WERI-Rb-1 (cell line): Measurements from ENCODE around the gene KCNQ1OT1.

ENCODE experiments used
- DNase-seq: peaks from one replicate; pipeline ENCODE4 v3.0.0-alpha.2; 2020
- H3K27ac ChIP-seq: fragments of 250-450 bp; sonication (Bioruptor Pico); 2 replicates; pipeline ENCODE4 v1.5.1; 2020; ENCODE audit warnings: mild to moderate bottlenecking, moderate library complexity
- H3K27me3 ChIP-seq: fragments of 250-450 bp; sonication (Bioruptor Pico); 2 replicates; pipeline ENCODE4 v1.5.1; 2021; ENCODE audit warnings: mild to moderate bottlenecking, low read depth, moderate library complexity; ENCODE audit not compliant: insufficient read depth, severe bottlenecking
- H3K36me3 ChIP-seq: fragments of 250-450 bp; sonication (Bioruptor Pico); 2 replicates; pipeline ENCODE4 v1.5.1; 2020; ENCODE audit warnings: mild to moderate bottlenecking, moderate library complexity
- H3K4me3 ChIP-seq: 2 replicates; pipeline ENCODE4 v1.5.1; 2011; ENCODE audit warnings: low read depth, mild to moderate bottlenecking, control low read depth, low read length
- H3K9me3 ChIP-seq: fragments of 250-450 bp; sonication (Bioruptor Pico); 2 replicates; pipeline ENCODE4 v1.5.1; 2021; ENCODE audit warnings: mild to moderate bottlenecking, moderate library complexity; ENCODE audit not compliant: severe bottlenecking
- TF ChIP-seq, protein P1 (sequence below): IDR thresholded peaks from 2 replicates; pipeline ENCODE4 v1.5.1; 2011; ENCODE audit warnings: low read depth, mild to moderate bottlenecking, control low read depth, inconsistent platforms, low read length

KCNQ1OT1 gene

DNA sequence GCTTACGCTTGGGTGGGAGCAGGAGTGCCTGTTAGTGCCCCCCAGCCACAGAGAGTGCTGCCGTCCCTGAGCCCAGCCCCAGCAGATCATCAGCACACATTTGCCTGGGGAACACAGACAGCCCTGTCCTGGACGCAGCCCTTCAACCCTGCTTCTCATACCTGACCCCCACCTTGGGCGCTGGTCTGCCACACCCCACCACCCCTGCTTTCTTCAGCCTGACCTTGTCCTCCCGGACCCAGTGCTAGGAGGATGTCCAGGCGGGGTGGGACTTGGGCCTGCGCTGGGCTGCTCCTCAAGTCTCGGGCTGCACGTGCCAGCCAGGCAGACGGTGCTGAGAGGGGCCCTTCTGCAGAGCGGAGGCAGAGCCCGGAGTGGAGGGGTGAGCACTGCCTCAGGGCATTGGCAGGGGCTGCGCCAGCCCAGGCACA, 119.2 kb downstream of the KCNQ1OT1 start:
- peak; percentile 3 for DNase-seq
- Histone ChIP-seq H3K27ac (no peak overlapping the region), H3K4me3 (no peak overlapping the region), H3K9me3 (no peaks in the 10 kb centered on the region), H3K36me3 (no peaks in the 10 kb centered on the region), H3K27me3 (no peaks in the 10 kb centered on the region)
- TF ChIP-seq, protein P1, sequence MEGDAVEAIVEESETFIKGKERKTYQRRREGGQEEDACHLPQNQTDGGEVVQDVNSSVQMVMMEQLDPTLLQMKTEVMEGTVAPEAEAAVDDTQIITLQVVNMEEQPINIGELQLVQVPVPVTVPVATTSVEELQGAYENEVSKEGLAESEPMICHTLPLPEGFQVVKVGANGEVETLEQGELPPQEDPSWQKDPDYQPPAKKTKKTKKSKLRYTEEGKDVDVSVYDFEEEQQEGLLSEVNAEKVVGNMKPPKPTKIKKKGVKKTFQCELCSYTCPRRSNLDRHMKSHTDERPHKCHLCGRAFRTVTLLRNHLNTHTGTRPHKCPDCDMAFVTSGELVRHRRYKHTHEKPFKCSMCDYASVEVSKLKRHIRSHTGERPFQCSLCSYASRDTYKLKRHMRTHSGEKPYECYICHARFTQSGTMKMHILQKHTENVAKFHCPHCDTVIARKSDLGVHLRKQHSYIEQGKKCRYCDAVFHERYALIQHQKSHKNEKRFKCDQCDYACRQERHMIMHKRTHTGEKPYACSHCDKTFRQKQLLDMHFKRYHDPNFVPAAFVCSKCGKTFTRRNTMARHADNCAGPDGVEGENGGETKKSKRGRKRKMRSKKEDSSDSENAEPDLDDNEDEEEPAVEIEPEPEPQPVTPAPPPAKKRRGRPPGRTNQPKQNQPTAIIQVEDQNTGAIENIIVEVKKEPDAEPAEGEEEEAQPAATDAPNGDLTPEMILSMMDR: no peak

DNA sequence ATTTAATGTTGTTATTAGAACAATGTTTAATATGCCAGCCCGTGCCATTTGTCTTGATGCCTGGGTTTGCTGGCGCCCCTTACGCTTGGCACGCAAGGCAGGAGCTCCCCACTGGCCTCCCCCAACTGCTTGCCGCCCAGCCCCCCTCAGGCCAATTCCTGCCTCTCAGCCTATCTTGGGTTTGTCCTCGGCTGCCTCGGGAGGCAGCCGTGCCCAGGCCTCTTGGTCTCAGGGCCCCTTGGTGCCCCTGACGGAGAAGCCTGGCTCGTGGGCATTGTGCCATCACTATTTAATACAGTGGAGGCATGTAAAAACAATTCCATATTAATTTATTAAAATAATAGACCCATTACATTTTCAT, 119.8 kb downstream of the KCNQ1OT1 start:
- TF ChIP-seq, protein P1: no peak
- no peak overlapping the region for H3K4me3 ChIP-seq
- no peaks in the 10 kb centered on the region for H3K9me3 ChIP-seq
- H3K27ac ChIP-seq: no peak overlapping the region
- H3K36me3 ChIP-seq: no peaks in the 10 kb centered on the region
- no peaks in the 10 kb centered on the region for H3K27me3 ChIP-seq
- peak; percentile 4 for DNase-seq

DNA sequence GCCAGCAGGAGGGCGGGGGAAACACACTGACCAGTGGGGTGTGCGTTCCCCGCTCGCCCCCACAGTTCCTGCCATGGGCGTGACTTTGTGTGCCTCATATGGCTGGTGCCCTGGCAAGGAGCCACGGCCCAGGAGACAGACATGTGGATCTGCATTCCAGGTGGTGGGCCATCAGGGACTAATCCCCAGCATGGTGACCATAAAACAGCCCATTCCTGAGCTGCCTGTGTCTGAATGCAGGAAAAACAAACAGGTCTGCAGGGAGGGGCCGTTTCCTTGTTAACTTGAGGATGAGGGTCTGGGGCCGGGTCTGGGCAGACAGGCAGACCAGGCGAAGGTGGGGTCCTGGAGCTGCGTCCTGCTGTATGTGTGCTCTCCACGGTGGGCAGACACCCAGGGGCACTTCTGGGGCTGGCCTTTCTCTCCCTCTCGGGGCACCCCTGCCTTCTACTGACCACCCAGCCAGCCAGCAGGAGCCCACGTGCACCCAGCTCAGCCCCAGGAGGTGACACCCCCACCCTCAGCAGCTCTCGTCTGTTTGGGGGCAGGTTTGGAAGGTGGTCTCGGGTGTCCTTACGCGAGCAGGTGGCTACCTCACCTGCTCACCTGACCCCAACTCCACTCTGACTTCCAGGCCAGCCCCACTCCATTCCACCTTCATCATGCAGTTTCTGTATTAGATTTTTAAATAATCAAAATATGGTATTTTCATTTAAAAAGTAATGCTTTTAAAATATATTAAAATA, 120.3 kb downstream of the KCNQ1OT1 start:
- H3K4me3 ChIP-seq: no peak overlapping the region
- H3K36me3 ChIP-seq: no peaks in the 10 kb centered on the region
- H3K27ac ChIP-seq: no peak overlapping the region
- no peaks in the 10 kb centered on the region for H3K9me3 ChIP-seq
- H3K27me3 ChIP-seq: no peaks in the 10 kb centered on the region
- DNase-seq: peak; percentile 7
- TF ChIP-seq, protein P1: no peak

DNA sequence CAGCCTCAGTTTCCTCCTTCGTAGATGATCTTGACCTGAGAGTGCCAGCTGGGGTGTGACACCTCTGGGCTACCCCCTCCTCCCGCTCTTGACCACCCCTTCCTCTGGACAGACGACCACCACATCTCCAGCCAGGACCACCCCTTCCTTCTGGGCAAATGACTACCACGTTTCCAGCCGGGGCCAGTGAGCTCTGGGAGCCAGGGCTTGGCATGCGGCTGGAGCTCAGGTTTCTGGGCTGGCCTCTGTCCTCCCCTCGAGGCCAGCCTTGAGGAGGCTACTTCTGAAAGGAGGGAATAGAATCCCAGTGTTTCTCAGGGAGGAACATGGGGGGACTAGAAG, 120.9 kb downstream of the KCNQ1OT1 start:
- no peaks in the 10 kb centered on the region for H3K9me3 ChIP-seq
- TF ChIP-seq, protein P1: no peak
- no peaks in the 10 kb centered on the region for H3K27me3 ChIP-seq
- no peaks in the 10 kb centered on the region for H3K36me3 ChIP-seq
- no peak overlapping the region for H3K27ac ChIP-seq
- H3K4me3 ChIP-seq: no peak overlapping the region
- peak; percentile 4 for DNase-seq

DNA sequence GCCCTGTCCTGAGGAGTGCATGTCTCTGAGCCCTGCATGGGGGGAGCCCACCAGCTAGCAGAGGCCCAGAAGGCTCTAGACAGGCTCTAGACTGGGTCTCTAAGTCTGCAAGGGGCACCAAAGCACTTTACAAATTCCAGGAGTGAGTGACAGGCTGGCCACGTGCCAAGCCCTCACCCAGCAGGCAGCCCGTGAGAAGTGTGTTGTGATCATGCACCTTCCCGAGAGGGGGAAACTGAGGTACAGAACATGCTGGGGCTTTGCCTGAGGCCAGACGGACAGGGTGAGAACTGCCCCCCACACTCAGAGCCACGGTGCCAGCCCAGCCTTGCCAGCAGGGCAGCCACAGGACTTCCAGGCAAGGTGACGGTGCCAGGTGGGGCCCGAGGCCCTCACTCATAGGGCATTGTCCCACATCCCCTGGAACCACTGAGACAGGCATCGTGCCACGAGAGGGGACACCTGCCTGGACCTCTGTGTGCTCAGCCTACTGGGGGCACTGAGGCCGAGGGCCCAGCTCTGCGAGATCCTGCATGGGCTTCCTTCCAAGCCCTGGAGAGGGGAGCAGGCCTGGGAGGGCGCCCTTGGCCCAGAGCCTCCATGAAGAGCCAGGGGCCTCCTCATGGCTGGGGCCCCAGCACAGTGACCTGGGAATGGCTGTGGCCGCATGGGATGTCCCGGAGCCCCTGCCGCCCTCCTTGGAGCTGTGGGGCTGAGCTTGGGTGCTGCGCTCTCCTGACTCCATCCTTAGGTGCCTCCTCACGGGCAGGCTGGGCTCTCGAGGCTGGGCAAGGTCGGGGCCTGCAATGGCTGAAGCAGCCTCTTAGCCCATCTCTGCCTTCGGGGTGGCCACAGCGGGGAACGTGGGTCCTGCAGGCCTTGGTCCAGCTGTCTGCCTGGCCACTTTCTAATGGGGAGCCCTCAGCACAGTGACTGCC, 121.5 kb downstream of the KCNQ1OT1 start:
- H3K27me3 ChIP-seq: no peaks in the 10 kb centered on the region
- H3K27ac ChIP-seq: no peak overlapping the region
- TF ChIP-seq, protein P1: no peak

More for the DNA sequence above, 121.5 kb downstream of the KCNQ1OT1 start:
- peak; percentile 5 for DNase-seq
- no peaks in the 10 kb centered on the region for H3K9me3 ChIP-seq
- no peaks in the 10 kb centered on the region for H3K36me3 ChIP-seq
- H3K4me3 ChIP-seq: no peak overlapping the region
